NCI-H748 (cell line): ENCODE measurements around the gene ACIN1.

ENCODE experiments used
- DNase-seq: peaks from one replicate; lab custom pipeline; 2025; ENCODE audit not compliant: unreplicated experiment; lab: John Stamatoyannopoulos, UW

Gene ACIN1, protein sequence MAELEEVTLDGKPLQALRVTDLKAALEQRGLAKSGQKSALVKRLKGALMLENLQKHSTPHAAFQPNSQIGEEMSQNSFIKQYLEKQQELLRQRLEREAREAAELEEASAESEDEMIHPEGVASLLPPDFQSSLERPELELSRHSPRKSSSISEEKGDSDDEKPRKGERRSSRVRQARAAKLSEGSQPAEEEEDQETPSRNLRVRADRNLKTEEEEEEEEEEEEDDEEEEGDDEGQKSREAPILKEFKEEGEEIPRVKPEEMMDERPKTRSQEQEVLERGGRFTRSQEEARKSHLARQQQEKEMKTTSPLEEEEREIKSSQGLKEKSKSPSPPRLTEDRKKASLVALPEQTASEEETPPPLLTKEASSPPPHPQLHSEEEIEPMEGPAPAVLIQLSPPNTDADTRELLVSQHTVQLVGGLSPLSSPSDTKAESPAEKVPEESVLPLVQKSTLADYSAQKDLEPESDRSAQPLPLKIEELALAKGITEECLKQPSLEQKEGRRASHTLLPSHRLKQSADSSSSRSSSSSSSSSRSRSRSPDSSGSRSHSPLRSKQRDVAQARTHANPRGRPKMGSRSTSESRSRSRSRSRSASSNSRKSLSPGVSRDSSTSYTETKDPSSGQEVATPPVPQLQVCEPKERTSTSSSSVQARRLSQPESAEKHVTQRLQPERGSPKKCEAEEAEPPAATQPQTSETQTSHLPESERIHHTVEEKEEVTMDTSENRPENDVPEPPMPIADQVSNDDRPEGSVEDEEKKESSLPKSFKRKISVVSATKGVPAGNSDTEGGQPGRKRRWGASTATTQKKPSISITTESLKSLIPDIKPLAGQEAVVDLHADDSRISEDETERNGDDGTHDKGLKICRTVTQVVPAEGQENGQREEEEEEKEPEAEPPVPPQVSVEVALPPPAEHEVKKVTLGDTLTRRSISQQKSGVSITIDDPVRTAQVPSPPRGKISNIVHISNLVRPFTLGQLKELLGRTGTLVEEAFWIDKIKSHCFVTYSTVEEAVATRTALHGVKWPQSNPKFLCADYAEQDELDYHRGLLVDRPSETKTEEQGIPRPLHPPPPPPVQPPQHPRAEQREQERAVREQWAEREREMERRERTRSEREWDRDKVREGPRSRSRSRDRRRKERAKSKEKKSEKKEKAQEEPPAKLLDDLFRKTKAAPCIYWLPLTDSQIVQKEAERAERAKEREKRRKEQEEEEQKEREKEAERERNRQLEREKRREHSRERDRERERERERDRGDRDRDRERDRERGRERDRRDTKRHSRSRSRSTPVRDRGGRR

GRCh38 chr14:23094666-23095195 lies at the start of gene ACIN1:
Gene ACIN1, minus strand, starts transcription at chr14:23095136. Its CDS starts 24 bp downstream, at chr14:23095112.
- DNase-seq, result no peak

DNA sequence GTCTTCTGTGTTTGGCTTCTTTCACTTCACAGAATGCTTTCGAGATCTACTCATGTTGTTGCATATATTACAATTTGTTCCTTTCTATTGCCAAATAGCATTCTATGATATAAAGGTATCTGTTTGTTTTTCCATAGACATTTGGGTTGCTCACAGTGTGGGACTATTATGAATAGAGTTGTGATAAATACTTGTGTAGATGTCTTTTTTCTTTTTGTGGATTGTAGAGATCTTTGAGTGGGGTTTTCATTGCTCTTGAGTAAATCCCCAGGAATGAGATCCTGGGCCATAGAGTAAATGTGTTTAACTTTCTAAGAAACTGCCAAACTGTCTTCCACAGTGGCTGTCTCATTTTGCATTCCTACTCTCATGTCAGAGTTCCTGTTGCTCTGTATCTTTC lies 49.0 kb upstream of the ACIN1 start:
- DNase-seq, result no peak

GRCh38 chr14:23142826-23143225 lies 47.9 kb upstream of the ACIN1 start:
- no peak for DNase-seq

- peak; percentile 37 for DNase-seq
Observed at GRCh38 chr14:23141706-23142444, 46.9 kb upstream of the ACIN1 start.

GRCh38 chr14:23140371-23140770 lies 45.4 kb upstream of the ACIN1 start:
- DNase-seq, result no peak

DNA sequence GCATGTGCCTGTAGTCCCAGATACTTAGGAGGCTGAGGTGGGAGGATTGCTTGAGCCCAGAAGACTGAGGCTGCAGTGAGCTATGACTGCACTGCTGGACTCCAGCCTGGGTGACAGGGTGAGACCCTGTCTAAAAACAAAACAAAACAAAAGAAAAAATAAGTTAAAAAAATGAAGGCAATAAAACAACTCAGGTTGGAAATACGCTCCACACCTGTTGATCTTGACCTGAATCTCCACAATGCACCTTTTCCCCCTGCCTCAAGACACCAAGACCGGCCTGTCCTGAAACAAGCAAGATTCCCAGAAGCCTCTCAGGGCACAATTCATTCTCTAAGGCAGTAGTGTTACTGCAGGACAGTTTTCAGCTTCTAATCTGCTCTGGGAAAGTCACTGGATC lies 44.9 kb upstream of the ACIN1 start:
- DNase-seq, result no peak

DNA sequence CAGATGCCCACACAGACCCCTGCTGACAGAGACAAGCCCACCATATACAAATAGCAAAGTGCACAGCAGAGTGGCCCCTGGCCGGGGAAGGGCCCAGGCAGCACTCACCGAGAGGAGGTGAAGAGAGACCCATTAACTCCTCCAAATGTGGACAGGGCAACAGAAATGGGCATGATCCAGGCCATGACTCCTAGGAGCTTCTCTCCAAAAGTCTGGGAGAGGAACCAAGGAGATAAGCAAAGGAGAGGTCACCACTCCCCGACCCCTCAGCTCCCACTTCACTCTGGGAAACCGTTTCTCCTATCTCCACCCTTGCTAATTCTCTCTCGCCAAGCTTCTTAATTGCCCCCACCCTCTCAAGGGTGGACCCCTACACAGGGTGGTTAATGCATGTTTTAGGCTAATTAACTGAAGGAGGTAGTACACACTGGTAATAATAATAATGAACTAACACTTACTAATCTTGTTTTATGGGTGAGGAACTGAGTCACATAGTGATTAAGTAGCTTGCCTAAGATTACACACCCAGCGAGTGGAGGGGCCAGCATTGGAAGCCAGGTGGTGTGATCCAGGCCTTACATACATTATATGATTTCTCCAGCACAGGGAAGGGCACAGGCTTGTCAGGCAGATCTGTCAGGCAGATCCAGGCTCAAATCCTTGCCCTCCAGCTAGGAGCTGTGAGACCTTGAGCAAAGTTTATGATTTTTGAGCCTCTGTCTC lies 43.0 kb upstream of the ACIN1 start:
- DNase-seq, result no peak

DNA sequence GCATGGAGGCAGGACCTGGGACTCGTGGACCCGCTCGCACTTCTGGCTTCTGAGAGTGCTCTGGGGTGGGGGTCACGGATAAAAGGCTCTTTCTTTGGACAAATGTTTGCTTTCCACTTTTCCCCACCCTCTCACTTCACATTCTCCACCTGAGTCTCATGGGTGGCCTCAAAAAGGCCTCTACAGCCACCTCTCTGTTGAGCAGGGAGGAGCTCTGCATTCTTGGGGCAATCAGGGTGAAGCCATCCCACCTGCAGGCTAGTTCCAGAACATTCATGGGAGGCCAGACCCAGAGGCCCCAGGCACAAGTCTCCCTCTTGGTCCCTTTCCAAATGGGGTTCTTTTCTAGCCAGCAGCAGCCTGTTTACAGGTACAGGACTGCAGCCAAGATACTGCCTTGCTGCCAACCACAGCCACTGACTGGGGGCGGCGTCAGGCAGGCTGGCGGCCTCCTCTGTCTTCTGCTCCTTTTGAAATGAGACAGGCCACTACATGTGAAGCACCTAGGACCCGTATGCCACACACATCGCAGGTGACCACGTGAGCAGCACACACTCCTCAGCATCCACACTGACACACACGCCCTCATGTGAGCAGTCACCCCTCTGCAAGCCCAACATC lies 42.4 kb upstream of the ACIN1 start:
- DNase-seq, result no peak

- no peak for DNase-seq
Observed at GRCh38 chr14:23136566-23137133, 41.7 kb upstream of the ACIN1 start.

DNA sequence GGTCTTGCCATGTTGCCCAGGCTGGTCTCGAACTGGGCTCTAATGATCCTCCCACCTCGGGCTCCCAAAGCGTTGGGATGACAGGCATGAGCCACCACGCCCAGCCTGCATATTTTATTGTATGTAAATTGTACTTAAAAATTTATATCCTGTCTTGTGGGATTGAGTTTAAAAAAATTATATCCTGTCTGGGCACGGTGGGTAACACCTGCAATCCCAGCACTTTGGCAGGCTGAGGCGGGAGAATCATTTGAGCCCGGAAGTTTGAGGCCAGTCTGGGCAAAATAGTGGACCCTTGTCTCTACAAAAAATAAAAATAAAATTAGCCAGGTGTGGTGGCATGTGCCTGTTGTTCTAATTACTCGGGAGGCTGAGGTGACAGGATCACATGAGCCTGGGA lies 38.0 kb upstream of the ACIN1 start:
- no peak for DNase-seq

DNA sequence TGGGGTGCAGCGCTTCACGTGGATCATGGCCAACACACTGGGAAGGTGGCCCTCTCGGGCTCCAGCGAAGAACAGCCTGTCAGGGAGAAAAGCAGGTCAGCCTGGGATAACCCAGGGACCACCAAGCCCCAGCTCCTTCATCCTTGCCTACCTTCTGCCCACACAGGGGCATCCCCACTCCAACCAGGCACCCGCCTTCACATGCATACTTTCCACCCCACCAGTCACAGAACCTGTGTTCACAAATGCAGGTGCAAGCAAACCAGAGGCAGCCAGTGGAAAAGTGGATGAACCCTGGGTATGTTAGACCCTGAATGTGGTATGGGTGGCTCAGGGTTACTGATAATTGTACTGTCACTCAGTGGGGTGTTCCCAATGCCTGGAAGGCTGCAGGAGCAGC lies 36.5 kb upstream of the ACIN1 start:
- no peak for DNase-seq

DNA sequence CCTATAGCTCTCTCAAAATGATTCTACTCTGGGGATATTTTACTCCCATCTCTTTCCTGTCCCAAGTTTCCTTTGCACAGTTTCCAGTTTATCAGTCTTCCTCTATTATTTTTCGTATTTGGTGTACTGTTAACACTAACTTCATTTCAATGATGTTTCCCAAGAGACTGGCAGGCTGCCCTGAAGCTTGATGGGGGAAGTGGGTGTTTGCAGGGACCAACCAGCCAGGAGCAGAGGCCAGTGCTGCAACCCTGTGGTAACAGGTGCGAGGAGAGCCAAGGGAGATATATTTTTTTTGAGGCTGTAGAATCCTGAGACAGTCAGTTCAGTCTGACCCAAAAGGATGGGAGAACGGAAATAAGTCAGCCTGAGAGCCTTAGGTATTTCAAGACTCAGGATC lies 35.9 kb upstream of the ACIN1 start:
- no peak for DNase-seq

DNA sequence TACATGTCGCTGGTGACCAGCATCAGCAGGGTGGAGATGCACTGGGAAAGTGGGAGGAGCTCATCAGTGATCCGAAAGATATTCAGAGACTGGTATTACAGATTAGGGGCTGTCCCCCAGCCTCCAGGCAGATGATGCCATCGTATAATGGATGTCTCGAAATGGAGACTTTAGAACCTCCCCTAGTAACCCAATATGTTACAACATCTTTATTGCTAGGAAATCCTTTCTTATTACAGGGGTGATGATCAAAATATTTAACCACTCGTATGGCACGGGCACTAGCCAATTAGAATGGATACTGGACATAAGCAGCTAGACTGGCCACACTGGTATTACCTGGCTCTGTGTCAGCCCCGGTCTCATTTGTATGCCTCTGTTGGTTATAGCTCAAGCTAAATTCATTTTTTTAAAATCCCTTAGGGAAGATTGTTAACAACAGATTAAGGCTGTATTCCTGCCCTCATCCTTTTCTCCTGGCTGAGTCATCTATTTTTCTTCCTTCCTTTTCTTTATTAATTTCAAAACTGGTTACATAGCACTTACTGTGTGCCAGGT lies 34.9 kb upstream of the ACIN1 start:
- no peak for DNase-seq

DNA sequence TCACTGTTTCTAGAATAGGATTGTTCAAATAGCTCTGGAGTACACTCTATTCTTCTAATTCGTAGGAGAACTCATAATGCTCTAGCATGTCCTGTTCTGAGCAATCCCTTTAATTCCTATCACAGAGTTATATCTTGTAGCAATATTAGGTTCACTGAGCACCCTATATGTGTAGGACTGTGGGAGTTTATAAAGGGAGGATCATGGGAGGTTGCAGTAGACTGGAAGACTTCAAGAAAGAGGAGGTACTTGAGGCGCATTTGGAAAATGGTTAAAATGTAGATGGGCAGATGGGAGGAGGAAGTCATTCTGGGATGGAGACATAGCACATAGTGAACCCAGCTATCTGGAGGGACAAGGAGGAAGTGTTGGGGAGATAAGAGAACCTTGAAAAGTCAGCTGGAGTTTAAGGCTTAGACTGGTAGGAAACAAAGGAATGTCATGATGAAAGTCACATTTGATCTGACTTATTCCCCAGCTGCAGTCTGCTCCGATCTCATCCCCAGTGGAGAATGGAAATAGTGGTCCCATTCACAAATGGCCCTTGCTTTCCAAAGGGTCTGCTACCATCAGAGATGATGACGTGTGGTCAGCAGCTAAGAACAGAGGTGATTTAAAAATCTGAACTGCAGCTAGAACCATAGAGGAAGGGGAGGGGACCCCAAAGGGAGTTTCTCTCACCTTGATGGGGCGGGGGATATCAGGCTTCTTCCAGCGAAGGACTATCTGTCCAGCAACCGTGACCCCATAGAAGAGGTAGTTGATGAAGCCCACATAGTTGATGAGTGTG lies 34.2 kb upstream of the ACIN1 start:
- DNase-seq, result no peak

DNA sequence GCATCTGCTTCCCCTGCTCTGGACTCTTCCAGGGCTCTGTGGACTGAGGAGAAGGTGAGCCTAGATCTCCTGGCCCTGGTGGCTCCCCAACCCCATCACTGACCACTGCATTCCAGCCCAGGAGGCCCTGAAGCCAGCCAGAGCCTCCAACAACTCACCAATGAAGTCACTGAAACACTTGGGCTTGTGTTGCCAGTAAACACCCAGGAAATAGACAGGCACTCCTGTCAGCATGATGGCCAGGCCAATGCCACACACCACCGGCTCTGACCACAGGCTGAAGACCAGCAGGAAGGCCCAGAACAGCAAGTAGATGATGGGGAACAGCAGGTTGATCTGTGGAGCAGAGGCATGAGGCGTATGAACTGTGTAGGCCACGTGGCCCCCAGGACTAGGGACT lies 32.9 kb upstream of the ACIN1 start:
- DNase-seq, result no peak

- no peak for DNase-seq
Observed at GRCh38 chr14:23126548-23127278, 31.8 kb upstream of the ACIN1 start.

DNA sequence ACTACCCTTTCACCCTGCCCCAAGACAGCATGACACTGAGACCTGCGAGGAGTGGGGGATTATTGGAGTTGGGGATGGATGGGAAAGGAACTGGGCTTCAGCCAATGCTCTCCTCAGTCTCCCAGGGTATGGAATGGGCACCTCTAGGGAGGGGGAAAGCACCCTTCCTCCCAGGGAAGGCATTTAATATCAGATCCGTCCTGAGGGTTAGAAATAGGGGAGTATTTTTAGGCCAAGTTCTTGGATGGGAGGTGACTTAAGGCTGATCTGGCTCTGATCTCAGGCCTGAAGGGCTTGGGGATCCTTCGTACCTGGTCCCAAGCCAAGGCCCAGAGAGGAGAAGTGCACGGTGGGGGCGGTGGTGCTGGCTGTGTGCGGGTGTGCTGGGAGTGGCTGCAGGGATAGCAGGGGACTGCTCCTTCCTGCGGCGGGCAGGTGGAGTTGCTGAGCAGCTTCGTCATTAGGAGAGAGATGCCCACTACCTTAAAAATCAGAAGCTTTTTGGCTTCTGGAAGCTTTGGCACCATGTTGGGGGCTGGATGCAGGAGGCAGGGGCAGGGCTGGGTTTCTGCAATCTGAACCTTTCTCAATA lies 31.1 kb upstream of the ACIN1 start:
- DNase-seq, result no peak
